GM12864 (cell line): ENCODE results near the gene ZNF532.

Source experiments
- DNase-seq: peaks from one replicate; pipeline ENCODE4 v3.0.0-alpha.2; 2011; ENCODE audit warnings: low read depth
- H3K4me3 ChIP-seq: 2 replicates; pipeline ENCODE4 v1.5.1; 2011; ENCODE audit warnings: mild to moderate bottlenecking, low read depth, low read length, control low read depth
- TF ChIP-seq, protein P1 (sequence below): IDR thresholded peaks from 2 replicates; pipeline ENCODE4 v1.5.1; 2011; ENCODE audit warnings: low read depth, mild to moderate bottlenecking, moderate library complexity, low read length, control low read depth, inconsistent platforms; ENCODE audit errors: missing control alignments

Gene ZNF532

DNA sequence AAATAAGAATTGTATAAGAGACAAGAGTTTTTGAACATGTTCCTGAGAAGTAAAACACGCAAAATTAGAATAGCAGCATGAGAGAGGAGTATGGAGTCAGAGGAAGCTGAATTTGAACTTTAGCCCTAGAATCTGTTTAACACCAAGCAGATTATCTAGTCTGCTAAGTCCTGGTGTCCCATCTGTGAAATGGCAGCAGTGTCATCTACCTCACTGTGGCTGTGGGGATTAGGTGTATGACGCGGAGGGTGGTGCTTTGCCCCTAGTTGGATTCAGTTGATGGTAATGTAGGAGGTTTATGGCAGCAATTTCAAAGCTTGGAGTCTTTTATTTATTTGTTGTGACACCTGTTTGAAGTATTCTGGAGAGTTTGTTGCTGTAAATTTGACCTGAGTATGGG is 79.2 kb downstream of the ZNF532 start:
- DNase-seq = no peak
- no peak overlapping the region for H3K4me3 ChIP-seq

DNA sequence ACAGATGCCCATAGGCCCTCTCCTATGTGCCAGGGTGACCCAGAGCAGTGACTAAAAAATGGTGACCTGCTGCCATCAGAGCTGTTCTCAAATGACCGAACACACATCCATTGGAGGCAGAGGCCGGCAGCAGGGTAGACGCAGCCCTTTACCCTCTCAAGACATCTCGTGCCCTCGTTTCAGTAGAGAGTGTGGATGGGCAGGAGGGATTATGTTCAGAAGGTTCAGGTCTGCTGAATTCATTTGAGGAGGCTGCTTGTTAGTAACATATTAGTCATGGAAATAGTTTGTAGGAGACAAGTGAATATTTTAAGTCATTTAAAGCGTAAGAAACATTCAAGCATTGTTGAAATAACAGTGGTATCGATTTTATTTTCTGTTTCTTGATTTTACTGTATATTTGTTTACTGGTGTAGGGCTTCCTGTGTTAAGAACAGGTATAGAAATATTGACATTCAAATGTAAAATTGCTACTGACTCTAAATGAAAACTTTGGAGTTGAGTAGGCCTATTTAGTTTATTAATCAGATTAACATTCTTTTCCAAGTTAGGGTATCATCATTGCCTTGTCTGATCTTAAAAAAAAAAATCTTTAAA is 82.6 kb downstream of the ZNF532 start:
- no peak overlapping the region for H3K4me3 ChIP-seq
- DNase-seq = no peak
- TF ChIP-seq, protein P1, sequence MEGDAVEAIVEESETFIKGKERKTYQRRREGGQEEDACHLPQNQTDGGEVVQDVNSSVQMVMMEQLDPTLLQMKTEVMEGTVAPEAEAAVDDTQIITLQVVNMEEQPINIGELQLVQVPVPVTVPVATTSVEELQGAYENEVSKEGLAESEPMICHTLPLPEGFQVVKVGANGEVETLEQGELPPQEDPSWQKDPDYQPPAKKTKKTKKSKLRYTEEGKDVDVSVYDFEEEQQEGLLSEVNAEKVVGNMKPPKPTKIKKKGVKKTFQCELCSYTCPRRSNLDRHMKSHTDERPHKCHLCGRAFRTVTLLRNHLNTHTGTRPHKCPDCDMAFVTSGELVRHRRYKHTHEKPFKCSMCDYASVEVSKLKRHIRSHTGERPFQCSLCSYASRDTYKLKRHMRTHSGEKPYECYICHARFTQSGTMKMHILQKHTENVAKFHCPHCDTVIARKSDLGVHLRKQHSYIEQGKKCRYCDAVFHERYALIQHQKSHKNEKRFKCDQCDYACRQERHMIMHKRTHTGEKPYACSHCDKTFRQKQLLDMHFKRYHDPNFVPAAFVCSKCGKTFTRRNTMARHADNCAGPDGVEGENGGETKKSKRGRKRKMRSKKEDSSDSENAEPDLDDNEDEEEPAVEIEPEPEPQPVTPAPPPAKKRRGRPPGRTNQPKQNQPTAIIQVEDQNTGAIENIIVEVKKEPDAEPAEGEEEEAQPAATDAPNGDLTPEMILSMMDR = no peak

More for the DNA sequence above, 79.2 kb downstream of the ZNF532 start:
- TF ChIP-seq, protein P1 = no peak

DNA sequence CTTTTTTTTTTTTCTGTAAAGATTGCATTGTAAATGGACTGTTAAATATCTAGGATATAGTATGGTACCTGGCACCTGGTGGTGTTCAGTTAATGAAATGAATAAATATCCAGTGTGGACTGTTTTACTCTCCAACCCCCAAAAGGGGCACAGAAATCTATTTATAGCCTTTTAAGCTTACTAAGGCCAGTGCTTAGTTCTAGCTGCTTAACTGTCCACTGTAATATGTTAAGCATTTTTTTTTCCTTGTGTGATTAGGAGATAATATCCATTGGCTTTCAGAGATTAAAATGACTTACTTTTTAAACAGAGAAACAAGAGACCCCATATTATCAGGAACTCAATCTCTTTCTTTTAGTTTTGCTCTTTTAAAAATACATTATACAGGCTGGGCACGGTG is 84.4 kb downstream of the ZNF532 start:
- DNase-seq = no peak
- TF ChIP-seq, protein P1 = no peak
- no peak overlapping the region for H3K4me3 ChIP-seq

DNA sequence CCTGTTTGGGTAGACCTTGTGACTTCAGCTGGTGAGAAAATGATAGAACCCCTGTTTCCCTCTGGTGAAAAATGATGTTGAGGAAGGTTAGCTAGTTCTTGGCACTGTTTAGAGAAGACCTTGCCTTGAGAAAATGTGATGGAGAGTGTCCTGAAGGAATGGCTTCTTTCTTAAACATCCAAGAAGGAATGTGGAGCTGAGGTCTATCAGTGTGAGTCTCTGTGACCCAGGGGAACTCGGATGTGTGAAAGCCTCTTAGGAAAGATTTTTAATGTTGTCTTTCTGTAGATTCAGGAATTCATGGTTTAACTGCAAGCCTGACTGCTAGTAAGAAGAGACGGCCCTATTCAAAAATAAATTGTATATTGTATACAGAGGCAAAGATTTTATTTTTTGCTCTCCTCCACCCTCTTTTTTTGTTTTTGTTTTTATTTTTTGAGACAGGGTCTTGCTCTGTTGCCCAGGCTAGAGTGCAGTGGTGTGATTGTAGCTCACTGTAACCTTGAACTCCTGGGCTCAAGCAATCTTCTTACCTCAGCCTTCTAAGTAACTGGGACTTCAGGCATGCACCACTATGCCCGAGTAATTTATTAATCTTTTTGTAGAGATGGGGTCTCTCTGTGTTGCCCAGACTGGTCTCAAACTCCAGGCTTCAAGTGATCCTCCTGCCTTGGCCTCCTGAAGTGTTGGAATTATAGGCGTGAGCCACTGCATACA is 87.5 kb downstream of the ZNF532 start:
- DNase-seq = no peak
- no peak overlapping the region for H3K4me3 ChIP-seq
- TF ChIP-seq, protein P1 = no peak

DNA sequence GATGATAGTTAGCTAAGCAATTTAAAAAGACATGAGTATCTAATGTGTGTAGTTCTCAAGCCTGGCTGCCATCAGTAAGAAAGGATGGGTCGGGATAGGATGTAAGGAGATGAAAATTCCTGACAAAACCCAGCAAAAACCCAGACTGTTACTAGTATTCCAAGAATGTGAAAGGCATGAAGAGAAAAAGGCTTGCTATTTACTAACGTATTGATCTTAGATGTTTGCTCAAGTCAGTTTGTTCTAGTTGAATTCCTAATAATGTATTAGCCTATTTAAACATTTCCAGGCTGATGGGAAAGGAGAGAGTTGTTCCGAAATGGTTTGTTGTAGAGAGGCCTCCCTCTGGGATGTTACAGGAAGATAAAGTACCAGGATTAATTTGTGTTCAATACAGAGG is 88.2 kb downstream of the ZNF532 start:
- TF ChIP-seq, protein P1 = no peak
- no peak overlapping the region for H3K4me3 ChIP-seq
- no peak for DNase-seq

DNA sequence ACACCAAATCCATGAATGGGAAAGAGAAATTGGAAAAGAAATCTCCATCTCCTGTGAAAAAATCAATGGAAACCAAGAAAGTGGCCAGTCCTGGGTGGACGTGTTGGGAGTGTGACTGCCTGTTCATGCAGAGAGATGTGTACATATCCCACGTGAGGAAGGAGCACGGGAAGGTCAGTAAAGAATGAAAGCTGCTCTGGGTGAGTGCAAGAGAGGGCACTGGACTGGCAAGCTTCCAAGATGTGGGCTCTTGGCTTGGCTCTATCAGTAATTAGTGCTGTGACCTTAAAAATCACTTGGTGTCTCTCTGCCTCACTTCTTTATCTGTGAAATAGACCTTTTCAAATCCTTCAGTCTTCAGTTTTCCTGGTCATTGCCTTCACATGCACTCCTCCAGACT is 89.0 kb downstream of the ZNF532 start:
- DNase-seq = no peak
- no peak overlapping the region for H3K4me3 ChIP-seq
- TF ChIP-seq, protein P1 = no peak

DNA sequence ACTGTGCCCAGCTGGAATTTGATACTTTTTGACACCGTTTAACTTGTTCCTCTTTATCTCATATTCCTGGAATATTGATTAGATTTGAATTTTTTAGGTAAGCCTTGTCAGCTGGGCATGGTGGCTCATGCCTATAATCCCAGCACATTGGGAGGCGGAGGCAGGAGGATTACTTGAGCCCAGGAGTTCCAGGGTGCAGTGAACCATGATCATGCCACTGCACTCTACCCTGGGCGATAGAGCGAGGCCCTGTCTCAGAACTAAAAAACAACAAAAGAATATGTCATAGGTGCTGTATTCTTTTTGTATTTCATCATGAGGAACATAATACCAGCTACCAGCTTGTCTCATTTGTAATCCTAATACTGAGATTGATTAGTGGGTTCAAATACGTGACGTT is 90.3 kb downstream of the ZNF532 start:
- DNase-seq = no peak
- H3K4me3 ChIP-seq = no peak overlapping the region
- TF ChIP-seq, protein P1 = no peak
